Caco-2 (cell line): ENCODE results near the gene BCOR. TPM values are rescaled to one million over a fixed set of nuclear protein-coding genes. Genes with fewer than 3 reads are reported as not detected.

Experiments used
- BruUV-seq: library from RNA; stranded (reverse); fragments of 400-500 nt; replicated peaks from 2 replicates; lab custom pipeline; 2021; lab: Mats Ljungman, UMichigan
- CTCF ChIA-PET: fragments of 300-600 bp; sonication (Branson Sonifier 250); formaldehyde crosslinking; loops from one replicate; lab custom pipeline; 2022; ENCODE audit warnings: antibody characterized with exemption; lab: Charles Lee
- POLR2A ChIA-PET: fragments of 300-600 bp; sonication (Branson Sonifier 250); formaldehyde crosslinking; loops from one replicate; lab custom pipeline; 2022; ENCODE audit warnings: antibody characterized with exemption; lab: Charles Lee
- DNase-seq, 2 experiments: peaks; one replicate each; pipeline versions ENCODE4 v3.0.0 to v3.0.0-alpha.2; 2020 to 2022
- H3K27me3 ChIP-seq: replicated peaks from 2 replicates; pipeline ENCODE4 v1.6.0; 2011; ENCODE audit warnings: low read length; ENCODE audit not compliant: control insufficient read depth, insufficient read depth
- H3K36me3 ChIP-seq: 2 replicates; pipeline ENCODE4 v1.5.1; 2011; ENCODE audit warnings: low read length; ENCODE audit not compliant: control insufficient read depth, insufficient read depth
- H3K4me1 ChIP-seq: fragments of 250-450 bp; sonication (Bioruptor Pico); 2 replicates; pipeline ENCODE4 v1.5.1; 2020; ENCODE audit warnings: mild to moderate bottlenecking
- H3K4me3 ChIP-seq: 2 replicates; pipeline ENCODE4 v1.5.1; 2011; ENCODE audit warnings: low read depth, mild to moderate bottlenecking, control low read depth, low read length
- H3K9me3 ChIP-seq: fragments of 250-450 bp; sonication (Bioruptor Pico); 2 replicates; pipeline ENCODE4 v1.5.1; 2020; ENCODE audit warnings: mild to moderate bottlenecking, moderate library complexity
- H3K27ac Mint-ChIP-seq: one replicate; pipeline ENCODE4 v1.8.0; 2022; ENCODE audit warnings: mixed read lengths; ENCODE audit not compliant: unreplicated experiment
- H3K27me3 Mint-ChIP-seq: one replicate; pipeline ENCODE4 v1.8.0; 2022; ENCODE audit warnings: mixed read lengths; ENCODE audit not compliant: insufficient read depth, unreplicated experiment
- H3K36me3 Mint-ChIP-seq: one replicate; pipeline ENCODE4 v1.8.0; 2022; ENCODE audit warnings: mild to moderate bottlenecking, mixed read lengths; ENCODE audit not compliant: insufficient read depth, unreplicated experiment
- H3K4me1 Mint-ChIP-seq: one replicate; pipeline ENCODE4 v1.8.0; 2022; ENCODE audit warnings: low read depth, mixed read lengths; ENCODE audit not compliant: unreplicated experiment
- H3K4me3 Mint-ChIP-seq: one replicate; pipeline ENCODE4 v1.8.0; 2022; ENCODE audit warnings: mild to moderate bottlenecking, moderate library complexity, mixed read lengths; ENCODE audit not compliant: unreplicated experiment
- H3K9me3 Mint-ChIP-seq: one replicate; pipeline ENCODE4 v1.8.0; 2022; ENCODE audit warnings: mixed read lengths; ENCODE audit not compliant: unreplicated experiment
- CTCF ChIP-seq, 2 experiments: fragments of 200-600 bp in 1 of 2; IDR thresholded peaks; 1 replicate in 1 of 2; 2 replicates in 1 of 2; pipeline versions ENCODE4 v1.5.1 to v1.8.0; 2011 to 2022; ENCODE audit warnings: antibody characterized with exemption in 1 of 2, control low read depth in 1 of 2, inconsistent platforms in 1 of 2, low read depth in 1 of 2, low read length in 1 of 2, mild to moderate bottlenecking in 1 of 2, moderate library complexity in 1 of 2; ENCODE audit not compliant: insufficient read depth in 1 of 2, severe bottlenecking in 1 of 2, unreplicated experiment in 1 of 2
- intact Hi-C: fragments of 100-400 bp; cut with micrococcal nuclease; formaldehyde crosslinking; loops from one replicate; pipeline ENCODE4 v1.10.0; 2022; ENCODE audit not compliant: unreplicated experiment
- total RNA-seq: library from RNA; stranded (reverse); gene quantifications from 2 replicates; pipeline ENCODE4 v1.2.3, GENCODE V29; 2022

BCOR gene
- total RNA-seq, 1 experiment from 2014 or later, result 16.2 TPM

- Mint-ChIP-seq H3K4me3 (peak overlapping the region; percentile 83), H3K4me1 (peaks cover 12% of the 10 kb centered on the region), H3K27me3 (no peaks in the 10 kb centered on the region), H3K36me3 (peaks cover 11% of the 10 kb centered on the region), H3K9me3 (no peaks in the 10 kb centered on the region), H3K27ac (no peak overlapping the region)
- 0 out of 2 replicates have a peak, but pooled peaks cover 7% of the 10 kb centered on the region for H3K4me1 ChIP-seq
- H3K9me3 ChIP-seq, result no peaks in the 10 kb centered on the region
- H3K4me3 ChIP-seq, result peak overlapping the region; percentile 55
- no peak for TF ChIP-seq CTCF (IDR thresholded peaks at IDR 0.05; ENCODE audit: insufficient read depth in 1 of 2, low read depth in 1 of 2, low read length in 1 of 2, severe bottlenecking in 1 of 2, unreplicated experiment in 1 of 2)
- POLR2A ChIA-PET, result interaction anchor here (0.7 to 1.2 kb wide), 2 partner anchors 11 to 171 kb away, joined by 3 read pairs; no protein-coding TSS in a partner anchor
- intact Hi-C loops, result loop anchor here (5.0 kb wide), 1 partner anchor 170 kb away; no protein-coding TSS in a partner anchor
- DNase-seq, result no peak
- BruUV-seq, result no TSS peak
- H3K27me3 ChIP-seq, result no peaks in the 10 kb centered on the region
- H3K36me3 ChIP-seq, result no peaks in the 10 kb centered on the region
- CTCF ChIA-PET, result interaction anchor here (0.7 kb wide), 2 partner anchors 60 to 84 kb away, joined by 3 to 4 read pairs; no protein-coding TSS in a partner anchor
Measured at GRCh38 chrX:40097141-40097503, 636 bp downstream of the BCOR start.

DNA sequence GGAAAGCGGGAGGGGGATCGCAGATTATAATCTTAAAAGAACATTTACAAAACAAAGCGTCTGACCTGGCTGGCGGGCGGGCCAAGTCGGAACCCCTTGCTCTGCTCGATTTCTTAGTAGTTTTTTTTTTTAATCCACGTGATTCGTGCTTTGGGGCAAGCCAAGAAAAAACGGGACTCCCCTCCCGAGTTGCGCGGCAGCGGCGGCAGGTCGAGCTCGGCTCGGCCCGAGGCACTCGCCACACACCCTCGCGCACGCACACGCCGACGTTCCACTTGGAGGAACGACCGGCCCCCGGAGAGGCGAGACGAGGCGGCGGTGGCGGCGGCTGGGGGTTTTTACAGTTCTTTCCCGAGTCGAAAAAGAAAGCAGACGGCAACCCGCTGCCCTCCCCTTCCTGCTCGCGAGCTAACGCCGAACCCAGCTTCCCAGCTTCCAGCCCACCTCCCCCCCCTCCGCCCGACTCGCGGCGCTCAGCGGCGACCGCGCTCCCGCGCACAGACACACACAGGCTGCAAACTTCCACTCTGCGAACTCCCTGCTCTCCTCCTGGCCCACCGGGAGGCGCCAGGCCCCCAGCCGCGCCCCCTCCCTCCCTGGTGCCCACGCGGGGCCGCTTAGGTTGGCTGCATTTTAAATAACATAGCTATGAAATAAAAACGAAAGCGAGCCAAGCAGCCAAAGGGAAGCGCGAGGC, 1.2 kb downstream of the BCOR start:
- peak in 1 of 2 experiments; percentile 14 for DNase-seq
- Mint-ChIP-seq H3K4me1 (peaks cover 12% of the 10 kb centered on the region), H3K36me3 (peaks cover 11% of the 10 kb centered on the region), H3K27me3 (no peaks in the 10 kb centered on the region), H3K9me3 (no peaks in the 10 kb centered on the region), H3K27ac (no peak overlapping the region), H3K4me3 (peak overlapping the region; percentile 83)
- H3K27me3 ChIP-seq, result no peaks in the 10 kb centered on the region
- intact Hi-C loops, result loop anchor here (5.0 kb wide), 1 partner anchor 171 kb away; no protein-coding TSS in a partner anchor
- H3K36me3 ChIP-seq, result no peaks in the 10 kb centered on the region
- no TSS peak for BruUV-seq
- CTCF ChIA-PET, result no interaction called here
- POLR2A ChIA-PET, result no interaction called here
- no peak for TF ChIP-seq CTCF (IDR thresholded peaks at IDR 0.05; ENCODE audit: insufficient read depth in 1 of 2, low read depth in 1 of 2, low read length in 1 of 2, severe bottlenecking in 1 of 2, unreplicated experiment in 1 of 2)
- no peaks in the 10 kb centered on the region for H3K9me3 ChIP-seq
- H3K4me3 ChIP-seq, result peak overlapping the region; percentile 55
- H3K4me1 ChIP-seq, result peaks cover 8% of the 10 kb centered on the region; the same call in 1 of the 2 replicates

DNA sequence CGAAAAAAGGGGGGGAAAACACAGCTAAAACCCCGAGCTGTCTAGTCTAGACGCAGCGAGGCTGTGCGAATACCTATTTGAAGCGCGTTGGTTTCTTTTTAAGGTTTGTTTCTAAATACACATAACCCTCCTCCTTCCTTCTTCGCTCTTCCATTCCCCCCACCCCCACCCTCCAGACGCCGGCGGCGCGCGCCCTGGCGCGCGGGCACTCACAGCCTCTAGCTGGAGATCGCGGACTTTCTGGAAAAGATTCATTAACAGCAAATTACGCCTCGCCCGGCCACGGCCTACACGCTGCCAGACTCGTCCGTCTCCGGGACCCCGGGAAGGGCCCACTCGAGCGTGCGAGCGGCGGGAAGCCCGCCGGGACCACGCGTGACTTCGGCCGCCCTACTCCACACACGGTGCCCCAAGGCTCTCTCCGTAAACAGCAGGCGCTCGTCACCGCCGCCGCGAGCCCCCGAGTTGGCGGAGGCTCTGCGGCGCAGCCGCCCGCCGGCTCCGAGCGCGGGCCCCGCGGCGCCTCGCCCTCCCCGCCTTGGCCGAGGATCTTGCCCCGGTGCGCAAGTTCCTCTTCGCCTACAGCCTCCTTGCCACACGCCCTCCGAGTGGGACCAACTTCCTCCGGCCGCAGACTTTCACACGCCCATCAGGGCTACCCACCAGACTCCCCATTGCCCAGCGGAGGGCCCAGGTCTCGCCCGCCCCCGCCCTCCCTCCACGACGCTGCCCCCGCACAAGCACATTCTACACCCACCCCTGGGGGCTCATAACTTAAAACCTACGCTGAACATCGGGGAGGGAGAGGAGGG, 2.0 kb downstream of the BCOR start:
- H3K36me3 Mint-ChIP-seq, result peaks cover 11% of the 10 kb centered on the region
- intact Hi-C loops, result loop anchor here (5.0 kb wide), 1 partner anchor 172 kb away; no protein-coding TSS in a partner anchor

More for the DNA sequence above, 2.0 kb downstream of the BCOR start:
- Mint-ChIP-seq H3K27me3 (no peaks in the 10 kb centered on the region), H3K4me1 (peaks cover 18% of the 10 kb centered on the region), H3K9me3 (no peaks in the 10 kb centered on the region), H3K4me3 (peak overlapping the region; percentile 83), H3K27ac (no peak overlapping the region)
- BruUV-seq, result no TSS peak
- DNase-seq, result peak in 1 of 2 experiments; percentile 11
- no peaks in the 10 kb centered on the region for H3K9me3 ChIP-seq
- no peaks in the 10 kb centered on the region for H3K27me3 ChIP-seq
- CTCF ChIA-PET, result no interaction called here
- POLR2A ChIA-PET, result no interaction called here
- peaks cover 14% of the 10 kb centered on the region for H3K4me1 ChIP-seq
- no peak for TF ChIP-seq CTCF (IDR thresholded peaks at IDR 0.05; ENCODE audit: insufficient read depth in 1 of 2, low read depth in 1 of 2, low read length in 1 of 2, severe bottlenecking in 1 of 2, unreplicated experiment in 1 of 2)
- H3K36me3 ChIP-seq, result no peaks in the 10 kb centered on the region
- peak overlapping the region; percentile 55 for H3K4me3 ChIP-seq
